Stimulated activated CD4-positive, alpha-beta T cell treated with anti-CD3 and anti-CD28 coated beads, TNF-alpha, amount 100 ng/mL, for 1 hour (primary cell): Measurements from ENCODE around the gene CD200.
"Not testable (repeated sequence)": the region's sequence is repeated elsewhere in the genome, so short reads cannot be mapped to it uniquely, and the experiment has no call there.

Experiments
- DNase-seq, 3 donors: peaks; one replicate each; pipeline ENCODE4 v3.0.0-alpha.2; 2020; ENCODE audit warnings: low read depth in 3 of 3, low spot score in 1 of 3

Gene CD200

DNA sequence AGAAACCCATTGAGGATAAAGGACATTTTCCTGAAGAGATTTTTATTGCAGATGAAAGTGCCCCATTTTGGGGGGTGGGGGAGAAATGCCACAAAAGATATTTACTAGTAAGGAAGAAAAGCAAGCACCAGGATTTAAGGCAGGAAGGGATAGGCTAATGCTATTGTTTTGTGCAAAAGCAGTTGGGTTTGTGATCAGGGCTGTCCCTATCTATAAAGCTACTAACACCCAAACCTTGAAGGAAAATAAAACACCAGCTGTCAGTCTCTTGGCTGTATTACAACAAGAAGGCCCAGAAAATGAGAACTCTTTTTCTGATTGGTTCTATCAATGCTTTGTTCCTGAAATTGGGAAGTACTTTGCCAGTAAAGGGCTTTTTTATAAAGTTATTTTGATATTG is 56.0 kb downstream of the CD200 start:
- DNase-seq: no peak

DNA sequence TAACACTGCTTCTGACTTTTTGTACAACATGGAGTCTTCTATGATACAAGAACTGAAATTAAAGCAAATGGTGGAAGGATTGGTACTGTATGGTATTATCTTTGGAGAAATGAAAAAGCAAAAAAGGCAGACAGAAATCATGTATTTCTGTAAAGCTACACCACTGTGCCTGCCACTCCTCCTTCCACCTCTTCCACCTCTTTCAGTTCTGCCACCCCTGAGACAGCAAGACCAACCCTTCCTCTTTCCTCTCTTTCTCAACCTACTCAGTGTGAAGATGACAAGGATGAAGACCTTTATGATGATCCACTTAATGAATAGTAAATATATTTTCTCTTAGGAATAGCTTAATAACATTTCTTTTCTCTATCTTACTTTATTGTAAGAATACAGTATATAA is 57.0 kb downstream of the CD200 start:
- DNase-seq: no peak

DNA sequence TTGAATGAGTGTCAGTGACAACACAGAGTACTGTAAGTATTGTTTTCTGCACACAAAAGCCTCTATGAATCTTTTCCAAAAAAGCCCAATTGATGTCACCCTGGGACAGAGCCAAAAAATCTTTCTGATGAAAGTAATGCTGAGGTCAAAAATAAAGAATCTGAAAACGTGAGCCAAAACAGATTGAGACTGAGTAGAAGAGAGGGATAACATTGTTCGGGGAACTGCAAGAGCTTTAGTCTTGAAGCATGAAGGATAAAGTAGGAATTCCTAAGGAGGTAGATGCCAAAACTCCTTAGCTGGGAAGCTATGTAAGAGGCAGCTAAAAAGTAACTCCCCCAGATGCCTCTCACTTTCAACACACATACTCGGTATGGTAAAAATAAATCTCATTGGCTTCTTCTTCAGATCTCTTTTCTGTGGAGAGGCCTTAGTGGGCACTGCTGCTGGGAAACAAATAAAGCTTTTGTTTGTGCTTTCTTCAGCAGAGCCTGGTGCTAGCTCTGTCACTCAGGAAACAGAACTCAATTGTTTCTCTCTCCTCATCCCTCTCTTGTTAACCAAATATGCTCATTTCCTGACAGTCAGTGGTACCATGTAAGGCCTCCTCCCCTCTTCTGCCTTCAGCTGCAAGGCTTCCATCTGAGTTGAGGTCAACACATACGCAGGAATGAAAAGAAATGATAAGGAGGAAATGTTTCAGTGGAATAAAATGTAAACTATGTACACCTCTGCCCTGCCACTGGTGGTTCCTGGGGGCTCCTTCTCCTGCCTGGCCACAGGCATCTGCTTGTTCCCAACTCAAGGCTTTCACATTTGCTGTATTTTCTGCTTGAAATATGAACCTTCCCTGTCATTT is 58.1 kb downstream of the CD200 start:
- DNase-seq: no peak

DNA sequence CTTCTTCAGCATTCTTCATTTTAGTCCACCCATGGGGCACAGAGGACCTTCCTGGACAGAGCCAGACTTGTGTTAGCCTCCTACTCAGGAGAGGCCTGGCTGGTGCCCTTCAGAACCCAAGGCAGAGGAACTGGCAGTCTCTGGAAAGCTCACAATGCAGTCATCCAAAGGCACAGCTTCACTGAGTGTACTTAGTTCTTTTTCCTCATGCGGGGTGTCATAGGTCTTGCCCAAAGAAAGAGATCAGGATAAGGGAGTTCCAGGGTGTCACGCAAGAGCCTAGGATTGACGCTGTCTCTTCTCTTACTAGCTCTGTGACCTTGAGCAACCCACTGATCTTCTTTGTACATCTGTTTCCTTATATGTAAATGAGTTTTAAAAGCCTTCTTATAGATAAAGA is 58.7 kb downstream of the CD200 start:
- no peak for DNase-seq

DNA sequence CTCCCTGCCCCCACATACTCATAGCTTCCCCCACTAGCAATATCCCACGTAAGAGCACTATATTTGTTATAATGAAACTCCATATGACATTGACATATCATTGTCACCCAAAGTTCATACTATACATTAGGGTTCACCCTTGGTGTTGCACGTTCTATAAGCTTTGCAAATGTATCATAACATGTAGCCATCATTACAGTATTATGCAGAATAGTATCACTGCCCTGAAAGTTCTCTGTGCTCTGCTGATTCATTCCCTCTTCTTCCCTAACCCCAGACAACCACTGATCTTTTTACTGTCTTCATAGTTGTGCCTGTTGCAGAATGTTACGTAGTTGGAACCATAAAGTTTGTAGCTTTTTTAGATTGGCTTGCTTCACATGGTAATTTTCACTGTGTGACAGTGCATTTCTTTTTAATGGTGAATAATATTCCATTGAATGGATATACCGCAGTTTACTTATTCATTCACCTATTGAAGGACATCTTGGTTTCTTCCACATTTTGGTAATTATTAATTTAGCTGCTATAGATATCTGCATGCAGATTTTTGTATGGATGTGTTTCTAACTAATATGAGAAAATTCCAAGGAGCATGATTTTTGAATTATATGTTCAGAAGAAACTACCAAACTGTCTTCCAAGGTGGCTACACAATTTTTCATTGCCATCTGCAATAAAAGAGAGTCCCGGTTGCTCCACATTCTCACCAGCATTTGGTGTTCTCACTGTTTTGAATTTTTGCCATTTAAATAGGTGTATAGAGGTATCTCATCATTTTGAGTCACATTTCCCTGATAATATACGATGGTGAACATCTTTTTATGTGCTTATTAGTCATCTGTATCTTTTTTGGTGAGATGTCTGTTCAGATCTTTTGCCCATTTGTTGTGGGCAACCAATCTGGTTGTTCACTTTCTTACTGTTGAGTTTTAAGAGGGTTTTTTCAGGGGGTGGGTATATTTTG is 59.7 kb downstream of the CD200 start:
- DNase-seq: no peak

DNA sequence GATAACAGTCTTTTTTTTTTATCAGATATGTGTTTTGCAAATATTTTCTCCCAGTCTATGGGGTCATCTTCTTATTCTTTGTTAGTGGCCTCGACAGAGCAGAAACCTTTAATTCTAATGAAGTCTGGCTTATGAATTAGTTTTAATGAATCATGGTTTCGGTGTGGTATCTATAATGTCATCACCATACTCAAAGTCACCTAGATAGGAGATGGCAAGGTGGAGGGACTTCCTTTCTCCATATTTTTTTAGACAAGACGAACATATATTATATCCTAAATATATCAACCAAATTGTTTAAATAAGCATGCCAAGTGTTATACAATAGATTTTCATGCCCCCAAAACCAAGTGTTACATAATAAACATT is 60.4 kb downstream of the CD200 start:
- DNase-seq: no peak

DNA sequence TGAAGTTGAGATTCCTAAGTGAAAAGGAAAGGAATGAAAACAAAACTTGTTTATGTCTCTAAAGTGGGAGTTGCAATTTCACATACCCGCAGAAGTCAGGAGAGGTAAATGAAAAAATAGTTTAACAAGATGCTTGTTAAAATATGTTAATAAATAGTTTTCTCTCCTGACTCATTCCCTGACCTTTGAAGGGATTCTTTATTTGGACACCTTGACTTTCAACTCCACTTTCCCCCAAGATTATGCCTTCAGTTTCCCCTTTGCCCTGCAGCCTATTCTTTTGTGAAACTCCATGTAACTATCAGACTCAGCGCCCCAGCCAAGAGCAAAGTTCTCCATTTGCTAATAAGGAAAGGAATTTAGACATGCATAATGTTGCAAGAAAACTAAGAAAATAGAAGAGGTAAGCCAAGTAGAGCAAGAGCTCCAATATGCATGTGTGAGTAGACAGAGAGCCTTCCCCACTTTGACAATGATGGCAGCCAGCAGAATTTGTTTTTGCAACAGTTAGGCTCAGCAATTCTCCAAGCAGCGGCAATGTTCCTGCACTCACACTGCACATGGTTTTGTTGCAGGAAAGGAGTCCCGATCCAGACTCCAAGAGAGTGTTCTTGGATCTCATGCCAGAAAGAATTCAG is 61.2 kb downstream of the CD200 start:
- DNase-seq: no peak

DNA sequence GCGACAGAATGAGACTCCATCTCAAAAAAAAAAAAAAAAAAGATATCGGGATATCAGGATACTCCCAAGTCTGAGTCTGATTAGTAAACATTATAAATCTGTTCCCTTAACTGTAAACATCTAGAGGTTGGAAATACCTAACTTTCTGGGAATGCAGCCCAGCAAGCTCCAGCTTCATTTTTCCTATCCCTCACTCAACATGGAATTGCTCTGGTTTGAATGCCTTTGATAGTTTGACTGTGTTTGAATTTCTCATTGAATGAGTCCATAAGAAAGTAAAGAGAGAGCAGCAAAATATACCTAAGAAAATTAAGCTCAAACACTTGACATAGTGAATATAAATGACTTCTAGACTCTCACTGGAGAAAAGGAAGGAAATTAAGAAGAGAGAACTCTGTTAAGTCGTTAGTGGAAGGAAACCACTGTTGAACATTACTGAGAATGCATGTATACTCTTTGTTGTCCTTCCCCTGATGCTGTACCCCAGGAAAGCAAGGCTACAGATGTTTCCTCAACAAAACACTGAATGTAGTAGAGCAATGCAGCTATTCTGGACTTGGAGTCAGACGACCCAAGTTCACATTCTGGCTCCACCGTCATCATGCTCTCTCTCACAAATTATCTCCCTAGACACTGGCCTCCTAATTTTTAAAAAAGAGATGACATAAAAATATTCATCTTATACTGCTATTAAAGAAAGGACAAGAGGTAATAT is 62.4 kb downstream of the CD200 start:
- no peak for DNase-seq

DNA sequence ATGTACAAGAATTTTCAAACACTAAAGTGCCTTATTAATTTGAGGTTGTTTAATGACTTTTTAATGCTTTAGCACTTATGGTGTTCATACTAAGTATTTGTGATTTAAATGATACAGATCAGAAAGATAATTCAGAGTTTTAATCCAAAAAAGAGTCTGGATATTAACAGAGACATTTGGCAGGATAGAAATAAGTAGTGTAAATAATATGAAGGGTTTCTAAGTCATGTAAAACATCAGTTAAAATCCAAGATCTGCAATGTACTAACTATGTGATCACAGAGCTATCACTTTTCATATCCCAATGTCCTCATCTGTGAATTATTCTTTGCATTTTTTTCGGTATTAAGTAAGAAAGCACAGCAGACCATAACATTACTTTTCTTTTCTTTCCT is 62.9 kb downstream of the CD200 start:
- DNase-seq: no peak

DNA sequence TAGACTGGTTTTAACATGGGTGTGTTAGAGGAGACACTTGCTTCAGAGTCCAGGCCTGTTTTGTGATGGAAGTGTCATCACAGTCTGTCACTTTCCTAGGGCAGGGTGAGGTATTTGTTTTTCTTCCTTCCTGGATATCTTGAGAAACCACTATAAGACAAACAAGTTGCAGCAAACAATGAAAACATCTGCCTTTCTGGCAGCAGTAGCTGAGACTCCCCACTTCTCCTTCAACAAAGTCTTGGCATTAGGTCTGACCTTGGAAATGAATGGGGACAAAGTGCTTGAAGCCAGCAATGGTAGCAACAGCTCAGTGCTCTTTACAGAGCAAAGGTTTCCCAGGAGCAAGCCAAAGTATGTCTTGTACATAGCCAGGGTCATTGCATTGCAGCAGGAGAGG is 64.6 kb downstream of the CD200 start:
- DNase-seq: no peak

DNA sequence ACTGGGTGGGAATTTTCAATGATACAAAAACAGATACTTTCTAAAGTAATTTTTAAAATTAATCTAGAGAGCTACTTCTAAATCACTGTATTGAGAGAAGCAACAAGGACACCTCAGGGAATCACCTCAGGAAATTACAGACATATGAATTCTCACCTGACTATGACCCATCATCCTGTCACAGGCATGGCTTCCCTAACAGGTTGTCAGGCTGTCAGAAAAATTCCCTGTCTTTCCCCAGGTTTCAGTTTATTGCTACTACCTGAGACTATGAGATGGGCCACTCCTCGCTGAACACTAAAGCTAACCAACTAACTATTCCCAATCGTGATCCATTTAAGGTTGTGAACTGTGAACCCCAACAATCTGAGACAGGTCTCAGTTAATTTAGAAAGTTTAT is 66.1 kb downstream of the CD200 start:
- DNase-seq: no peak

DNA sequence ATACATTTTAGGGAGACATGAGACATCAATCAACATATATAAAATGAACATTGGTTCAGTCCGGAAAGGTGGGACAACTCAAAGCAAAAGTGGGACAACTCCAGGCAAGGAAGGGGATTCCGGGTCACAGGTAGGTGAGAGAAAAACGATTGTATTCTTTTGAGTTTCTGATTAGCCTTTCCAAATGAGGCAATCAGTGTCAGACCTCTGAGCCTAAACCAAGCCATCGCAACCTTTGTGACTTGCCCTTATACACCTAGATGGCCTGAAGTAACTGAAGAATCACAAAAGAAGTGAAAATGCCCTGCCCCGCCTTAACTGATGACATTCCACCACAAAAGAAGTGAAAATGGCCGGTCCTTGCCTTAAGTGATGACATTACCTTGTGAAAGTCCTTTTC is 66.6 kb downstream of the CD200 start:
- DNase-seq: not testable (repeated sequence)

DNA sequence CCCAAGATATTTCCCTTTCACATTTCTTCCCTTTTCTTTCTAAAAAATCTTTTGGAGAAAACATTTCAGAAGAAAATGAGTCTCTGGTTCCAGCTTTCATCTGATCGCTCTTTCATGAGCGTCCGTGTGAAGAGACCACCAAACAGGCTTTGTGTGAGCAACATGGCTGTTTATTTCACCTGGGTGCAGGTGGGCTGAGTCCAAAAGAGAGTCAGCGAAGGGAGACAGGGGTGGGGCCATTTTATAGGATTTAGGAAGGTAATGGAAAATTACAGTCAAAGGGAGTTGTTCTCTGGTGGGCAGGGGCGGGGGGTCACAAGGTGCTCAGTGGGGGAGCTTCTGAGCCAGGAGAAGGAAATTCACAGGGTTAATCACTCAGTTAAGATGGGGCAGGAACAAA is 67.4 kb downstream of the CD200 start:
- DNase-seq: not testable (repeated sequence)

DNA sequence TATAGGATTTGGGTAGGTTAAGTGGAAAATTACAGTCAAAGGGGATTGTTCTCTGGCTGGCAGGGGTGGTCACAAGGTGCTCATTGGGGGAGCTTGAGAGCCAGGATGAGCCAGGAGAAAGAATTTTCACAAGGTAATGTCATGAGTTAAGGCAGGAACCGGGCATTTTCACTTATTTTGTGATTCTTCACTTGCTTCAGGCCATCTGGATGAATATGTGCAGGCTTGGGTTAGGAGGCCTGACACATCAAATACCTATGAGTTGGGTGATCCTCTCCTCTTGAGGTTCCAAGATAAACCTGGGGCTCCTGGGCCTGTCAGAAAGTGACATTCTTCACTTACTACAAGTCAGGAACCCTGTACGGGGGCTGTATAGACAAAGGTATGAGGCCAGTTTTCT is 68.7 kb downstream of the CD200 start:
- no peak for DNase-seq

DNA sequence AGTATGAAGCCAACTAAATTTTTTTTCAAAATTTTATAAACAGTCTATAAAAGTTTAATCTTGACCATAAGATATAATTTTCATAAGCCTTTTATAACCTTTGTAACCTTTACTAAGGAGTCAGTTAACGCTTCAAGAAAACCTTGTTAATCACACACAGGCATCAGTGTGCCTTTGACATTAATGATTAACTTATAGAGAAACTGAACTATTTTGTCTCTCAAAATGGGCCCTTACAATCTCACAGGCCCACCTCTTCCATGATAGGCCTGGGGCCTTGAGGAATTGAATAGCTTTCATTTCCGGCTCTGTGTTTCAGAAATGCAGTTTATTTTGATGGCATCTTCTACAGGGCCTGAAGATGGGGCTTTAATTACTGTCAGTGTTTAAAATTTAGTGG is 70.1 kb downstream of the CD200 start:
- DNase-seq: no peak

DNA sequence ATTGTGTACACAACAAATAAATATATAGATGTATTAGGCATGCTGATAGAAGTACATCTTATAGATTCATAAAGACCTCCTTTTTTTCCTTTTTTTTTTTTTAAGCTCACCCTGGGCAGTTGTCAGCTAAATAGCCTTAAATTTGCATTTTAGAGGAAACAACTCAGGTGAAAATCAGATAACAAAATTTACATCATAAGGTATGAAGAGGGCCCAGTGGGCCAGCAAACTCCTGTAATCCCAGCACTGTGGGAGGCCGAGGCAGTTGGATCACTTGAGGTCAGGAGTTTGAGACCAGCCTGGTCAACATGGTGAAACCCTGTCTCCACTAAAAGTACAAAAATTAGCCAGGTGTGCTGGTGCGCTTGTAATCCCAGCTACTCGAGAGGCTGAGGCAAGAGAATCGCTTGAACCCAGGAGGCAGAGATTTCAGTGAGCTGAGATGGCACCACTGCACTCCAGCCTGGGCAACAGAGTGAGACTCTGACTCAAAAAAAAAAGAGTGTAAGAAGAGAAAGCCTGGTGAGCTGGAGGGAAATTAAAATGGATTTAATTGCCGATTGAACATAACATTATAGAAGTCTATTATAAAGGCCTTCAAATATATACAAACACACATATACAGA is 72.1 kb downstream of the CD200 start:
- not testable (repeated sequence) for DNase-seq

DNA sequence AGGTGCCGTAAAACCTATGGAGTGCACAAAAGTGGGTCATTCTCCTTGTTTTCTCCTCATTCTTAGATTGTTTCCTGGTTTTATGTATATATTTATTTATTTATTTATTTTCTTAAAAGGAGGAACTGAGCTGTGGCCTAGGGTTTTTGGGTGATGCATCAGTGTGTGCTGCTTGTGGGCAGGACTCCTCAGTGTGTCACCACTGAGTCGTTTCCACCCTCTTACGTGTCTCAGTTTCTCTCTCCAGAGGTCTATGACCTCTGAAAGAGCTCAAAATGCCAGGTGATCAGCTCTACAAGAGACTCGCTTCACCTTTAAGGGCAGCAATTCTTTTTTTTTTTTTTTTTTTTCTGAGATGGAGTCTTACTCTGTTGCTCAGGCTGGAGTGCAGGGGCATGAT is 72.9 kb downstream of the CD200 start:
- DNase-seq: no peak

DNA sequence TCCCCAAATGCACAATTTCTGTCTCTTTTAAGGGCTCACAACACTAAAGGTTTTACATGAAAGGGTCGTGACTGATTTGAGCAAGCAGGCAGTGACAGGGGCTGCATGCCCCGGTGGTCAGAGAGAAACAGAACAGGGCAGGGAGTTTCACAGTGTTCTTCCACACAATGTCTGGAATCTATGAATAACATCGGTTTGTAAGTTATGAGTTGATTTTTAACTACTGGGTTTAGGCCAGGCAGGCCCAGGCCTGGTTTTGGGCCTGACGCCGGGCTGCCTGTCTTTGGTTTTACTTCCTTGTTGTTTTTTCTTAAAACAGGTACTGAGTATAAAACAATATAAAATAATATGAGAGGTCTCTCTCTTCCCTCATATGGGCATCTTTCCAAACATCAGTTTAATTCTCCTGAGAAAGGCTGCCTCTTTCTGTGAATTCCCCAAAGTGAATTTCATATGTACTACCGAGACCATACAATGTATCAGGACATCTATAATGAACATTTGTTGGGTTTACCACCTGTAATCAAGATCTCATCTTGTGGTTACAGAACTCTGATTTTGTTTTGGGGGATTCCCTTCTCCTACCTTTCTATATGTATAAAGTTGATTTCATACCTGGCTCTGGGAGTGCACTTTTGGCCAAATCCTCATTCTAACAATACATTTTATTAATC is 74.4 kb downstream of the CD200 start:
- no peak for DNase-seq

DNA sequence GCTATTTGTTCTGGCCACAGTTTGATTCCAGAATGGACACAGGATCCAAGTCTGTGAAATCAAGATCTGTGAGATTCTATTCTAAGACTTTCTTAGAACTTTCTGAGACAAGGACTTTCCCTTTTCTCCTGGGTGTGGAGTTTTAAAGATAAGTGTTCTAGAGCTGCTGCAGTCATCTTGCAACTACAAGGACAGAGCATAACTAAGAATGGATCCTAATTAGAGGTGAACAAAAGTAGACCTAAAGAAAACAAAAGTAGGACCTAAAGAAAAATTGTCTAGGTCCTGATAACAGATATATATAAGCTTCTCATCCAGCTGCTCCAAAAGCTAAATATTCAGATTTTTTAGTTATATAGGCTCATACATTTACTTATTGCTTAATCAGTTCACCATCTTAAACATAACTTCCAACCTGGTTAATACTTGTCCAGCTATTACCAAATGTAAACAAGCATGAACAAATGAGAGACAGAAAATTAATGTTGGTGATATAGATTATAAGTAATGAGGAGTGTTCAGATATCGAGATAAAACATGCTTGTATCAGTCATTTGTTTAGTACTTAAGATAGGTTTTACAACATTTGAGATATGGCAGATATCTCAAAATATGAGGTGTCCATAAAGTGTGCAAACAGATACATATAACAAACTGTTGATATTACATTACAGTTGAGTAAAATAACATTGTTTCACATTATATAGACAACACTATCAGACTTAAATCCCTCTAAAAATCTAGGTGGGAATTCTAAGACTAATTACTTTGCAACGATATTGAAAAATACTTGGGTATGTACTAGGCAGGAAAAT is 75.1 kb downstream of the CD200 start:
- no peak for DNase-seq
